GM04504 (cell line): ENCODE data around the gene ZNF462.

Experiments
- DNase-seq: peaks from one replicate; pipeline ENCODE4 v3.0.0-alpha.2; 2012; ENCODE audit warnings: low read depth

ZNF462 gene

DNA sequence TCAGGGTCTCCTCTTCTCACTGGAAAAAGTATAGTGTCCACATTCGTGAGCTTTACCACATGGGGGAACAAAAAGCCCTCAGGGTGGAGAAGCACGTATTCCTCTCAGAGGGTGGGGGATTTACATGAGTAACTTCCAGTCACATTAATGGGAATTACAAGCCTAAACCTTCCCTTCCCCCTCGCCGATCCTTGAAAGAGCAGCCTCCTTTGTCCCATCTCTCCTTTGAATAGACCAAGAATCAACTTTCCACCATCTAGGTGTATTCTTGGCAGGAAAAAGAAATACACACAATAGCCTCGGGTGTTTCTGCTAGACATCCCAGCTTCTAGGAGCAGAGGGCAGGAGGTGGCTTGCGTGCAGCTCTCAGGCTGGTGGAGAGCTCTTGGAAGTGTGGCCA is 144.4 kb downstream of the ZNF462 start:
- DNase-seq: no peak

DNA sequence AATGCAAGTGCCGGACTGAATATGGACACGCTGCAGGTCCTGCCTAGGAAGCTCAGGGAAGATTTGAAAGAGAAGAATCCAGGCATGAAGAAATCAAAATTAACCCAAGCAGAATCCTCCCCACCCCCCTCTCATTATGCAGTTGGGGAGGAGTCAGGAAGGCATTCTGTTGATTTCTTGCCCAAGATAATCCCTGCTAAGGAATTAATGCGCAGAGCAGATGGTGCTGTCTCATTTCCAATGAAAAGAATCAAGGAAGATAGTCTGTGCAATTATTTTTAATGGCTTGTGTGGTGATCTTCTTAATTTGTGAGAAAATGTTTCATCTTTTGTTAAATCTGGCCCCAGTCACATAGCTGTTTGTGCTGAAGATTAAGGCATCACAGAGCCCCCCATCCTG is 145.0 kb downstream of the ZNF462 start:
- DNase-seq: no peak

DNA sequence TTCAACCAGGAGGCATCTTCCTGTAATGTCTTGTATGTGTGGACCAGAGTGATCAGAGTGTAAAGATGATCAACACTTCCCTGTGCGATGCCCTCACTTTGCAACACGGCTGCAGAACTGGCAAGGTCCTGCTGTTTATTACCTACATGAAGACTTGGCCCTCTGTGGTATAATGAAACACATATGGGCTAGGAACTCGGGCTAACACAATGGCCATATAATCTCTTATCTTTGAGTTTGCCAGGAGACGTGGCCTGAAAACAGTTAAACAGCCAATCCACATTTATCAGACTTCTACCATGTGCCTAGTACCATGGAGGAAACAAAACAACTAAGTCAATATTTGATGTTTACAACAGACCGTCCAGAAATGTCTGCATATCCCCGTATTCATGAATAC is 145.5 kb downstream of the ZNF462 start:
- no peak for DNase-seq

- DNase-seq: no peak
These were observed 153.4 kb downstream of the ZNF462 start for GRCh38 chr9:107016383-107016782.

DNA sequence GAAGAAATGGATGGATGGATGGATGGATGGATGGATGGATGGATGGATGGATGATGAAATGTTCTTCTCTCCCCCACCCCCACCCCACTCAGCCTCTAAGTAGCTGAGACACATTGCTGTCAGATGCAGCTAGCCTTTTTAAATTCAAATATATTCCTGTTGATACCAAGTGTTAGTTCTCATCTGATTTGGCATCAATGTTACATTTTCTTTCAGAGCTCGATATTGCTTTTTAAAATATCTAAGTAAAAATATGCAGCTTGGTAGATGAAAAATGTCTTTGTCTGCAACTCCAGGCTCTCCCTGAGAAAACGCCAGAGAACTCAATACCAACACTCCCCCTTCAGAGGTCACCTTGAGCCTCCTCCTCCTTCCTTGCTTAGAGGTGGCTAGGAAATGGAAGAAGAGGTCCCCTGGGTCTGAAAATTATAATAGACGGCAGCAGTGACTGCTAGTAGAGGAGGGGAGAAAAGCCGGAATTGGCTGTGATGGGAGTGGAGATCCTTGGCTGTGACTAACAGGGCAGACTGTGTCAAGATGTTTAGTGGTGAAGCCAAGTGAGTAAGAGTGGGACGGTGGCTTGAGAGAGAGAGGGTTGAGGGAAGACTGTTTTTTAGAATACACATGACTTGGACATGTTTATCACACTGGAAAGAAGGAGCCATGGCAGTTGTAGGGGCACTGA is 156.0 kb downstream of the ZNF462 start:
- DNase-seq: peak; percentile 62

- peak; percentile 89 for DNase-seq
These were observed 157.1 kb downstream of the ZNF462 start for GRCh38 chr9:107020040-107020530.

GRCh38 chr9:107024193-107024592 is 161.2 kb downstream of the ZNF462 start:
- DNase-seq: no peak

DNA sequence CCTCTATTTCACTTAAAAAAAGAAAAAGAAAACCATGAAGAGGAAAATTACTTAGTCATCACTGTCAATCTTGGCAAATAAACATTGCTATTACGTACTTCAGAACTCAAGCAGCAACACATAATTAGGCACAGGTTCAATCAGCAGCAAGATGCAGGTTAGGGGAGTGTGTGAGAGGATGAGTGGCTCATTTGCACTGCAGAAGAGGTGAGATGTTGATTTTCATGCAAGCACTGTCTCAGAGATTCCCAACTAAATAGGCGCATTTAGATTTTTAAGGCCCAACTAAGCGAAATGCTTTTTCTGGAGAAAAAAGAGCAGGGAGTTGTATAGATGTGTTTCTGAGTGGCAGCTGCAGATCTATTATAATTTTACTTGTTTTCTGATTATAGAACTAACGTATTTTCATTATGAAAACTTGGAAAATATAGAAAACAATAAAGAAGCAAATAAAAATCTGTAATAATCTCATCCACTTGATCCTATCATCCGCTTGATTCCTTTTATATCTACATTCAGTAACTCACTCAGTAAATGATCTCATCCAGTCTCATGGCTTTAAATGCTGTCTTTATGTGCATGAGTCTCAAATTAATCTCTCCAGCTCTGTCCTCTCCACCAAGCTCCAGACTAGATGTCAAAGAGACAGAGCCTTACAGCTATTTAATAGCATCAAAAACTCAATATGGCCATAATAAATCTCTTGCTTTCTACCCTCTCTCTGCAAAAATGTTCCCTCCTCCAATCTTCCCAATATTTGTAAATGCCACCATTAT is 162.5 kb downstream of the ZNF462 start:
- DNase-seq: no peak

GRCh38 chr9:107029146-107029545 is 166.2 kb downstream of the ZNF462 start:
- DNase-seq: no peak

DNA sequence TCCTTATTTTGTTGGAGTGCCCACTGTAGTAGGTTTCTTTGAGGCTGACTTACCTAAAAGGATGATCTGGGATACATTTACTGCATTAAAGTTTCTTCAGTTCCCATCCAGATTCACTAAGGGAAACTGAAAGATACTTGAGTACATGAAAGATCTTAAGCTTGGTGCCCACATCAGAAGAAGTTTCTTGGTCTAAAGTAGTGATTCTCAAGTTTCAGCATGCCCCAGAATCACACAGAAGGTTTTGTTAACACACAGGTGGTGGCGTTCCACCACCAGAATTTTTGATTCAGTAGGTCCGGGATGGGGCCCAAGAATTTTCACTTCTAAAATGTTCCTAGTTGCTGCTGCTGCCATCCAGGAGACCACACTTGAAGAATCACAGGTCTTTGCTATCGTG is 171.0 kb downstream of the ZNF462 start:
- no peak for DNase-seq

GRCh38 chr9:107034831-107035230 is 171.9 kb downstream of the ZNF462 start:
- DNase-seq: no peak

- no peak for DNase-seq
These were observed 173.4 kb downstream of the ZNF462 start for GRCh38 chr9:107036367-107036766.

DNA sequence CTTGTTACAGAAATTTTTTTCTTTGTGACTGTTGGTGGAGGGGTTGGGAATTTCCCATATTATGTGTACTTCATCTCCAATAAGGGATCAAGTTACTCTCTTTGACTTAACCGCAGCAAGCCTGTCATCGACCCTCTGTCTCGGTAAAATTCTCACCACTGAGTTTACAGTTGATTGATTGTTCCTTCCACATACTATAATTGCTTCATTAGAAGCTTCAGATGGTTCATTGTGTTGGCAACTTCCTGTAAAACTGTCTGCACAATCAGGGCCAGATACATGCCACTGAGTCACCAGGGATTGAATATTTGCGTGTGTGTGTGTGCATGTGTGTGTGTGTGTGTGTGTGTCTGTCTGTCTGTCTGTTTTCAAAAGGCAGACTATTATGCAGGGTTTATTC is 176.6 kb downstream of the ZNF462 start:
- peak; percentile 30 for DNase-seq

DNA sequence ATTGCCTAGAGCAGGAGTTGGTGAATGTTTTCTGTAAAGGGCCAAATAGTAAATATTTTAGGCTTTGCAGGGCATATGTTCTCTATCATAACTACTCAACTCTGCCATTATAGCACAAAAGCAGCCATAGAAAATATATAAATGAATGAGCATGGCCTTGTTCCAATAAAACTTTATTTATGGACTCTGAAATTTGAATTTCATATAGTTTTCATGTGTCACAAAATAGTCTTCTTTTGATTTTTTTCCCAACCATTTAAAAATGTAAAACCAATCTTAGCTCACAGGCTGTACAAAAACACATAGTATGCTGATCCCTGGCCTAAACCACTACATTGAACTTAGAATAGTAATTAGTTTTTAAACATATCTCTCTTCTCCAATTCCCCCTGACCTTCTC is 179.6 kb downstream of the ZNF462 start:
- no peak for DNase-seq

GRCh38 chr9:107043886-107044285 is 180.9 kb downstream of the ZNF462 start:
- no peak for DNase-seq

DNA sequence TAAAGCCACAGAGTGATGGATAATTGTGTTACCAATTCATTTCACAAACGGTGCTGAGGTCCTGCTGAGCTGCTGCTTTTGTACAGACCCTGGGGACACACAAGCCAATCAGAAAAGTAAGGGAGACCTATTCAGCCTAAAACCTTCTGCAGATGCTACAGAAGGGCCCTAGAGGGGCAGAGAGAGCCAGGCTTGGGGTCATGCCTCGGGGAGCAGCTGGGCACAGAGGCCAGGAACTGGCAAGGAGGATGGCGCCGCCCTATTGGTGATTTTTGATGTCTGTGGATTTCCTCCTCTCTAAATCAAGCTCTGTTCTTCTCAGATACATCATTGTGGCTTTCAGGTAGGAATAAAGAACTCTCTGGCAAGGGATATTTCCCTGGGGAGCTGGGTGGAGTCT is 181.9 kb downstream of the ZNF462 start:
- DNase-seq: no peak

DNA sequence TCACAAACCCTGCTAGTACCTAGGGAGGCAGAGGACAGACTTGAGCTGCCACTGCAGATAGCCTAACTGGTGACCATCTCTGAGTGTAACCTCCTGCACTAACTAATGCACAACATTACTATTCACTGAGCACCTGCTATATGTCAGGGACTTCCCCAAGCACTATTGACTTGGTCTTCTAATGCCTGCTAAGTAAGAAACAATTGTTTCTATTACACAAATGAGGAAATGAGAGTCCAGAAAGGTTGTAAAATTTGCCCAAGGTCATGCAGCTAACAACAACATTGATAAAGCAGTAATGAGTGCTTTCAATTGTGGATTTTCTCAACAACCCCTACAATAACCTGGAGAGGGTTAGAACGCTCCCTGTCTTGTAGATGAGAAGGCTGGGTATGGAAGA is 183.7 kb downstream of the ZNF462 start:
- no peak for DNase-seq

DNA sequence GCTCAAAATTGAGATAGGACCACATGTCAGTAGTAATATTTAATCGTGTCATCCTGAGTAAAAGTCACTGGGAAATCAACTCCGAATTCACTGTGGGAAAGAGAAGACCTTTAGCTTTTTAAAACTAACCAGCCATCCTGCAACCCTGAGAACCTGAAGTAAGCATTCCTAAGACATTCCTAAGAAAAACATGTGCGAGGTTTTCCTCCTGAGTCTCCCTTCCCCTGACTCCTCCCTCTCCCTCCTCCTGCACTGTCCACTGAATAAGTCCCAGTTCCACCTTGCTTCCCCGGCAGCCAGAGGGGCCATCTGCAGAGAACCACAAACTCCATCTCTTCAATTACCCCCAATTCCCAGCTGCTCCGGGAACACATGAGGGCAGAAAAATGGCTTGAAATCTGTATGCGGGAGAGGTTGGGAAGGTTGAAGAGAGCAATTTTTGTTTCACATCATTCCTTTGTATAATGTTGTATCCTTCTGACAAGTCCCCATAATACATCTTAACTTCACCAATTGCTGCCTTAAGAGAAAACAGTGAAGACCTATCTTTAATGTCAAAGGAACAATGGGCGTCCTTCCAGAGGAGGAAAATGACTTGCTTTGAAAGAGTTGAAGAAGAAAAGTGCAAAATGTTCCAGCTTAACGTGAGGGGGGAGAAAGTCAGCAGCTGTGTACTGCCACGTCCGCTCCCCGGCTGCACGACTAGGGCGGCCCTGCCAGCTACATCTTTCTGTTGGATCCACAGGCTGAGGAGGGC is 186.3 kb downstream of the ZNF462 start:
- no peak for DNase-seq

DNA sequence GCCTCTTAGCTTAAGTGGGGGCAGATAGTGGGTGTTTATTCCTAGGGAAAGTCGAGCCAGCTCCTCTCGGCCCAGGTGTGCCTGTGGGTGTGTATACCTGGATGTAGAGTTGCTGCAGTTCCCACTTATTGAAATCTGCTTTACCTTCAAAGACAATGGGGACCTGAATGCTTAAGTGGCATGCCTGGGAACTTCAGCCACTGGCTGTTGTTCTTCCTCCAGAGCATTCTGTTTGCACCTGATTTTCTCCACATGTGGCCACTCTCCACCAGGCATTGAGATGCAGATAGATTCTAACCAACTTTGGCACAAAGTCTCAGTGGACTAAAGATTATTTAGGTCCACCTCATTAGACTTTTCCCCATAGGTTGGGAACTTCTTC is 186.8 kb downstream of the ZNF462 start:
- DNase-seq: no peak

GRCh38 chr9:107051392-107051791 is 188.4 kb downstream of the ZNF462 start:
- DNase-seq: no peak

DNA sequence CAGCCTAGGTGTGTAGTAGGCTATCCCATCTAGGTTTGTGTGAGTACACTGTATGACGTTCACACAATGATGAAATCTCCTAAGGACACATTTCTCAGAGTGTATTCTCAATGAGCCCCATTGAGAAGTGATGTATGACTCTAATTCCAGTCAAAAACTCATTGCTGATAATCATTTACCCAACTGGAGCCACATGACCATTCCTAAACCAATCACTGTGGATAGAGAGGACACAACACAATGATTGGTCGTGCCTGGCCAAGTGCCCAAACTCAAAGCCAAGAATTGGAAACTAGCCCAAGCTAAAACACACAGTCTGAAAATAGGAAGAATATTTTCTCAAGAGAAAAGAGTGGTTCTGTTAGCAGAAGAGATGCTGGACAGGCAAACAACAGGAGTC is 191.2 kb downstream of the ZNF462 start:
- DNase-seq: no peak

DNA sequence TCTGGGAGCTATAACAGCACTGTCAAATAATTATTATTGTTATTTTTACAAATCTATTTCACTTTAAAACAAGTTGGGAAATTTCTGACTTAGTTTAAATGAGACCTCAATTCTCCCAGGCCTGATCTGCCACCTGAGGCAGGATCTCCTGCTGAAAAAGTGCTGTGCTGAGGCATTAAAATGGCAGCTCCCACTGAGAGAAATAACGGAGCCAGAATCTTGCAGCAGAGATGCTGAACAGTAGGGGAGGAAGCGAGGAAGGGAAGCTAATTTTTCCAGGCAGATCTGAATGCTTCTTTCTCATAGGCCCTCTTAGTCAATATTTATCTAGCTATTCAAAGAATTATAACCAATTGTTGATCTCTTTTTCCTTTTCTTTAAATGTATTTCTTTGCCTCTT is 196.3 kb downstream of the ZNF462 start:
- DNase-seq: no peak

GRCh38 chr9:107060062-107060461 is 197.1 kb downstream of the ZNF462 start:
- DNase-seq: no peak
